D341Med (cell line): ENCODE data around the gene FOXK2.
"Not testable (repeated sequence)": the region's sequence is repeated elsewhere in the genome, so short reads cannot be mapped to it uniquely, and the experiment has no call there.

Source experiments
- DNase-seq: peaks from one replicate; pipeline ENCODE4 v3.0.0; 2012; ENCODE audit warnings: low spot score

The FOXK2 gene

GRCh38 chr17:82531431-82531881 is 11.9 kb downstream of the FOXK2 start:
- DNase-seq = no peak

GRCh38 chr17:82534401-82534812 is 14.9 kb downstream of the FOXK2 start:
- peak; percentile 50 for DNase-seq

GRCh38 chr17:82536512-82537201 is 17.1 kb downstream of the FOXK2 start:
- DNase-seq = peak; percentile 55

- DNase-seq = not testable (repeated sequence)
Observed at GRCh38 chr17:82537228-82537627, 17.7 kb downstream of the FOXK2 start.

- not testable (repeated sequence) for DNase-seq
Observed at GRCh38 chr17:82539076-82539475, 19.5 kb downstream of the FOXK2 start.

GRCh38 chr17:82542439-82542838 is 22.9 kb downstream of the FOXK2 start:
- no peak for DNase-seq

- peak; percentile 55 for DNase-seq
Observed at GRCh38 chr17:82544431-82545070, 25.0 kb downstream of the FOXK2 start.

GRCh38 chr17:82545071-82545462 is 25.5 kb downstream of the FOXK2 start:
- no peak for DNase-seq

- DNase-seq = no peak
Observed at GRCh38 chr17:82547981-82548380, 28.4 kb downstream of the FOXK2 start.

GRCh38 chr17:82548681-82549303 is 29.3 kb downstream of the FOXK2 start:
- DNase-seq = peak; percentile 47

- peak; percentile 93 for DNase-seq
Observed at GRCh38 chr17:82551779-82552457, 32.4 kb downstream of the FOXK2 start.

GRCh38 chr17:82552580-82552979 is 33.0 kb downstream of the FOXK2 start:
- DNase-seq = no peak

- DNase-seq = no peak
Observed at GRCh38 chr17:82553210-82553930, 33.8 kb downstream of the FOXK2 start.

- not testable (repeated sequence) for DNase-seq
Observed at GRCh38 chr17:82557510-82557909, 38.0 kb downstream of the FOXK2 start.

GRCh38 chr17:82559566-82560251 is 40.2 kb downstream of the FOXK2 start:
- peak; percentile 80 for DNase-seq

- no peak for DNase-seq
Observed at GRCh38 chr17:82560252-82560642, 40.7 kb downstream of the FOXK2 start.

- no peak for DNase-seq
Observed at GRCh38 chr17:82560802-82561428, 41.4 kb downstream of the FOXK2 start.

- DNase-seq = peak; percentile 41
Observed at GRCh38 chr17:82561429-82562035, 42.0 kb downstream of the FOXK2 start.

- DNase-seq = not testable (repeated sequence)
Observed at GRCh38 chr17:82562718-82563220, 43.2 kb downstream of the FOXK2 start.

GRCh38 chr17:82563318-82563717 is 43.8 kb downstream of the FOXK2 start:
- DNase-seq = peak; percentile 26
